Stimulated activated CD4-positive, alpha-beta T cell treated with anti-CD3 and anti-CD28 coated beads, Interleukin-15, amount 100 ng/mL, for 48 hours (primary cell): Measurements from ENCODE around the gene WDR72.
"Not testable (repeated sequence)": the region's sequence is repeated elsewhere in the genome, so short reads cannot be mapped to it uniquely, and the experiment has no call there.

Experiments
- DNase-seq, 2 donors: peaks; one replicate each; pipeline ENCODE4 v3.0.0-alpha.2; 2020; ENCODE audit warnings: low read depth in 2 of 2

Gene WDR72

GRCh38 chr15:53709821-53710220 is 49.6 kb downstream of the WDR72 start:
- no peak for DNase-seq

DNA sequence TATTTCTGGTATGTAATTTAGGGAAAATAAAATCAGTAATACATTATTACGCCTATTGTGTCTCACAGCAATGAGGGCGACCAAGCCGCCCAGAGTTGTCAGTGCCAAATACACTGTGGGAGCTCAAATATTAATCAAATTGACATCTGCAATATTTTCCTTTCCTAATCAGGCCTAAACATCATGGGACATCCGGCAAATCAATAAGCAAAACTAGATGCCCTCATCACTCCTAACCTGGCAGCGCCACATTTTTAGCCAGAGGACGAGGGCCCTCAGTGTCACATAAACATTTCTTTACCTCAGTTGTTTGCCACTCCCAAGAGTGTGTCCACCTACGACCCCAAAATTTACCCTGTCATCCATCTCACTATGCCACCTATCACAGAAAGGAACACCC is 64.1 kb downstream of the WDR72 start:
- no peak for DNase-seq

DNA sequence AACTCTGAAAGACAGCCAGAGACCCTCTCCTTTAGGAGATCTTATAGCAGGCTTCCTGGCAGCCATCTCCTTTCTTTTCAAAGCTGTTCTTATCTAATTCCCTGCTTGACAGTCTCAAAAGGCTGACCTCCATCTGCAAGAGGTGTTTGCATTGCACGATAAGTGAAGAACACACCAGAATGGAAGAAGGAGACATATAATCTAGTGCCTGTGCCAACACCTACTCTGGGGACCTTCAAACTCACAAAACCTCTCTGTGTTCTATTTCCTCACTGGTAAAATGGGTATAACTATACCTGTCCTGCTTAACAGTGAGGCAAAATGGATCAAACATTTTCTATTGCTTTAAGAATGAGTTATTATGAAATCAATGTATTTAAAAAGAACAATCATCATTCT is 65.0 kb downstream of the WDR72 start:
- DNase-seq: no peak

- no peak for DNase-seq
Observed at GRCh38 chr15:53693729-53694475, 65.6 kb downstream of the WDR72 start.

- DNase-seq: not testable (repeated sequence)
Observed at GRCh38 chr15:53684162-53684561, 75.3 kb downstream of the WDR72 start.

DNA sequence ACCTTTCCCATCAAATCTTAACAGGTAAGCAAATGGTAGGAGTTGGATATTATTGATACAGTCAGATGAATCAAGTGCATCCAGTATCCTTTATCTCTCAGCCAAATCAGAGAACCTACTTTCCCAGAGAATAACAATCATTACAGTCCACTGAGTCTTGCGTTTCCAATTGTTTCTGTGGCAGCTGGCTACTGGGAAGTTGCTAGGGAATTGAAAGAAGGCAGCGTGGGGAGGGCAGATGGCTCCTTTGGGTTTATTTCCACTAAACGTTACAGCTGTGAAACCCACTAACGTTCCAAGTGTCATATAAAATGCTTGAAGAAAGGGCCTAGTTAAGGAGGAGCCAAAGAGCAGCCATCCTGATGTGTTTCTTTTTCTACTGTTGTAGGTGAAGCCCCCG is 78.4 kb downstream of the WDR72 start:
- DNase-seq: no peak

GRCh38 chr15:53675832-53676231 is 83.6 kb downstream of the WDR72 start:
- no peak for DNase-seq

DNA sequence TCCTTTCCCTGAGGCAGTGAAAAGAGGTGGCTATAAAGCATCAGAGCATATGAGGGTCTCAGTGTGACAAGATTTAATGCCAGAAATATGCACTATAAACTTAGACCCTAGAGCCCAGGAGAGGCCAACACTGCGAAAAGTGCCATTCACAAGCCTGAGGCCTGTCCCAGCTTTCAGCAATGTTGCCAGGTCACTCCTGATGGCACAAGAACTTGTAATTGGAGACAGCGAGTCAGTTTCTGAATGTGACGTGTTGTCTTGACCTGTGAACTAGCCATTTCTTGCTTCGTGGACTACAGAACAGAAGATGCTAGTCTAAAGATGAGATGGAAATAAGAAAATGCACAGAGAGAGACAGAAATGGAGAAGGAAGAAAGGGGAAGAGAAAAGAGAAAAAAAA is 87.9 kb downstream of the WDR72 start:
- no peak for DNase-seq

DNA sequence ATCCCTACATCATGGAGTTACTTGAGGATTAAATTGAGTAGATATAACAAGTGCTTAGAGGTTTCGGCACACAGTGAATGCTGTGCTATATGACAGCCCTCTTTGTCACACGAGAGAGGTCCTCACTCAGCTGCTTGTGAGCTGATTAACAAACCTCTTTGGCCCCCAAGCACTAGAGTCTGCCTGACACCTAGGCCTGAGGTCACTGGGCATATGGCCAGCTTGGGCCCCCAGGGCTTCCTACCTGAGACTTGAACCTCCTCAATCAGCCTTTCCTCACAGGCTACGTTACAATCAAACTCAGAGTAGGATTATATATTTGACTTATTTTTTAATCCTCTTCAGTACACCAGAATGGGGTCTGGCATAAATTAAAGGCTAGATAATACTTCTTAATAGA is 88.8 kb downstream of the WDR72 start:
- DNase-seq: no peak

GRCh38 chr15:53665930-53666329 is 93.5 kb downstream of the WDR72 start:
- no peak for DNase-seq

DNA sequence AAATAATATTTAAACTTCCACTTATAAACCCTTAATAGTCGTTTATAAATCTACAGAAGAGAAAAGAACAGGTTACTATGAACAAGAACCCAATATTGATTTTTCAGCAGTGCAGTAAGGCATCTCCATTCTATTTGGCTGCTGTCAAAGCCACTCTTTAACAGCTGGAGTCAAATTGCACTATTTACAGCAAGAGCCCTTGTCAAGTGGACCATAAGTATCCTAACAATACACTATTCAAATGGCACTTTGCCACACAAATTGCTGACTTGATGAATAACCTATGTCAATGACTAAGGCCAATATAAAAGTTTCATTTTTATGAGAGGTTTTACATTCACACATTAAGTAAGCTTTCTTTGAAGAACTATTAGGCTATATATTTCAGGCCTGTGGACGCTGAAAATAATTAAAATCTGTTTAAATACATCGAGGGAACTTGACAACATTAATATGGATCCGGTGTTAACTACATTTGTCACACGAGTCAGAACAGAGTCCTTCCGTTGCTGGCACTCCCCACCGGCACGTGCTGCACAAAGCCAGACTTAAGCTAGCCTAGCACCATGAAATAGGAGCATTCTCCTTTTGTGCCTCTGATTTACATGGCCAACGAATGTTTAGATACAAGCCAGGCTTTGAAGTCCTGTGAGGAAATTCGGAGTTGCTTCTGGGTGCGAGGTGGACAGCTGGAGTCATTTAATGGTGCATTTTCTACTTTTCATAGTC is 100.5 kb downstream of the WDR72 start:
- DNase-seq: no peak

- no peak for DNase-seq
Observed at GRCh38 chr15:53658255-53658654, 101.2 kb downstream of the WDR72 start.

GRCh38 chr15:53648934-53649333 is 110.5 kb downstream of the WDR72 start:
- DNase-seq: no peak

DNA sequence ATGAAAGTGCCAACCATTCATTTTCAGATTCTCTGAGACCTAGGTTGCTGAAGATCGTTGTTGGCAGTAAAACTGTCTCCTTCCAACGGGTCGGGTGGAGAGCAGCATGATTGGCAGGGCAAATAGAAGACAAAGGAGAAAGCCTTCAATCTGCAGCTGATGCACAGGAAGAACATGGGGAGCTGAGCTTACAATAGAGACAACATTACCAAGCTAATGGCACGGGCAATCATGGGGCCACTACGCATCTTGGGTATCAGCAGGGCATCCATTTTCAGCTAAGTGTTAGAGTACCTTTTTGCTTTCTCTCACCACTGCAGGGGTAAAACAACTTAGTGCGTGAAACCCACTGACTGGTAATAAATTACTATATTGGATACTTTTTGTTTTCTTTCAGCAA is 114.8 kb downstream of the WDR72 start:
- DNase-seq: no peak

- no peak for DNase-seq
Observed at GRCh38 chr15:53634517-53635106, 124.9 kb downstream of the WDR72 start.

DNA sequence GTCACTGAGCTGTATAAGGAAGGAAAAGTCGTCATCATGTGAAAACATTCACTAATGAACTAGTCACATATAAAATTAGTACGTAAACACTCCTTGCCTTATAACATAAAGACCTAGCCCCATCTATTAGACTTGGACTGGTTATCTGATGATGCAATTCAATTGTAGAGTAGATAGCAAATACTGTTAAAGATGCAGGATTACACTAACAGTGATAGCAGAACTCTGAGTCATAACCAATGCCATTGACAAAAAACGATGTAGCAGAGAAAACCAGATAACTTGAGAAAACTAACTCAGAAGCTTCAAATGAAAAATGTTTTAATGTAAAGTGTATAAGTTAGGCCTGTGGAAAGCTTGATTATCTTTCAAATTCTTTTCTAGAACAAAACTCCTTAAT is 132.2 kb downstream of the WDR72 start:
- DNase-seq: no peak

DNA sequence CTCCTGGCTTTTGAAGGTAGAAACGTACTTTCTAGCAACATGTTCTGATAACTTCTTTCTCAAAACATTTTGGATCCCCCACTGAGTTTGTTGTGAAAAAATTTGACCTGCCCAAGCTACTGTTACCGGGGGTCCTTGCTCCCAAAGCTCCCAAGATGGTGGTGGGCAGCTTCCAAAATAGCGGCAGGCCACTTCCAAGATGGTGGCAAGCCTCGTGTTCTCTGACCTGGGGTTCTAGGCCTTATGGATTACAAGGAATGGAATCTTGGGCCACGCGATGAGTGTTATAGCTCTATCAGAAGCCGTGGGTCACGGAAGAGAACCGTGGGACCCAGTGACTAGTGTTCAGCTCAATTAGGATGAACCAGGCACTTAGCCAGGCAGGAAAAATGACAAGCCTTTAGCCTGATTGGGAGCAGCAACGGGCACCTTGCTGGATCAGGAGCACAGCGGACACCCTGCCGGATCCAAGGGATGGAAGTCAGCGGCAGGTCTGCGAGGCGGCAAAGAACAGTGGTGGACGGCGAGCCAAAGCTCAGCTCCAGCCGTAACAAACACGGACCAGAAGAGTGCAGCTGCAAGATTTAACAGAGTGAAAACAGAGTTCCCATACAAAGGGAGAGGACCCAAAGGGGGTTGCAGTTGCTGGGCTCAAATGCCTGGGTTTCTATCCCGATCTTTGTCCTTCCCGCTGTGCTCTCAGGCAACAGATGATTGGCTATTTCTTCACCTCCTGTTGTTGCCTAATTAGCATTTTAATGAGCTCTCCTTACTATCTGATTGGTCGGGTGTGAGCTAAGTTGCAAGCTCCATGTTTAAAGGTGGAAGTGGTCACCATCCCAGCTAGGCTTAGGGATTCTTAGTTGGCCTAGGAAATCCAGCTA is 133.3 kb downstream of the WDR72 start:
- no peak for DNase-seq

- DNase-seq: no peak
Observed at GRCh38 chr15:53625260-53625659, 134.2 kb downstream of the WDR72 start.

DNA sequence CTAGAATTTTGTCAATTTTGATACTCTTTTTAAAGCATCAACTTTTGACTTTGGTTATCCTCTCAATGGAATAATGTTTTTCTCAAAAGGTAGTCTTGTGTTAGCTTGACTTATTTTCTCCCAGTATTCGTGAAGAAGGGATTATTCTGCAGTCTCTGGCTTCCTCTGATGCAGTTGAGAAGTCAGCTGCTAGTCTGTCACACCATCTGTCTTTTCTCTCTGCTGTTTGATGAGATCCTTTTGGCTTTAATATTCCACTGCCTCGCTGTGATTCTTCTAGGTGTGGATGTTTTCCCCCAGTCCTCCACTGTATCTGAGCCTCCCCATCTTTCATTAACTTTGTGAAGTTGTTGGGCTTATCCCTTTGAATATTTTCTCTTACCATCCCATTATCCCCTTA is 141.0 kb downstream of the WDR72 start:
- DNase-seq: no peak

DNA sequence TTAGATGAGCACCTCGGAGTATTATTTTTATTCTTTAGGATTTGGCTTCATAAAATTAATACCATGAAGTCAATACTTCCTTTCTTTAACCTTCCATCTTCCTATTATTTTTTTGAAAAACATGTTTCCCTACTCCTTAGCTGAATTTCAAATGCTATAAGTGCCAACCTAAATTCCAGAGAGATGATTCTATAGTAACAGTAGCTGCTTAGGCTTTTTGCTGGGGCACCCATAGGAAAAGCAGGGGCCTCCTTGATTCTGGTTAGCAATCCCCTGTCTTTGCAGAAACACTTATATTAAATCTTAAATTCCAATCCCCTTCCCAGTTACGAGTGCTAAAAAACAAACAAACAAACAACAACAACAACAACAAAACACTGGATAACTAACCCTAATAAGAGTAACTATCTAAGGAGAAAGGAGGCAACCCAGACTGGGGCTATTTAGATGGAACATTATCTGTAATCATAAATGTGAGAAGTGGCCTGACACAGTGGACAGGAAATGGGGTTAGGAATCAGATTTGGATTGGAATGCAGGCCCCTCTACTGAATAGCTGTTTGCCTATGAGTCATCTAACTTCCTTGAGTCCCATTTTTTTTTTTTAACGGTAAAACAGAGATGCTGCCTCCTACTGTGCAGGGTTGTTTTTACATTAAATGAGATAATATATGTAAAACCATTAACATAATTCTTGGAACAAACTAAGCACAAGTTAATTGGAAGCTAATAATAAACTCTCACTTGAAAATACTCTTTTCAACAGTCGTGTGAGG is 148.1 kb downstream of the WDR72 start:
- no peak for DNase-seq

- DNase-seq: no peak
Observed at GRCh38 chr15:53591041-53591440, 168.4 kb downstream of the WDR72 start.
